Measurements from ENCODE around the gene NCAN. TPM values are rescaled to one million over a fixed set of nuclear protein-coding genes. Genes with fewer than 3 reads are reported as not detected.

The NCAN gene
- total RNA-seq, 1 donor from 2014 or later = not detected

- Histone ChIP-seq H3K27ac (no peak overlapping the region), H3K9me3 (no peaks in the 10 kb centered on the region), H3K36me3 (no peaks in the 10 kb centered on the region), H3K4me3 (no peak overlapping the region), H3K27me3 (peaks cover 53% of the 10 kb centered on the region), H3K4me1 (no peaks in the 10 kb centered on the region)
- TF ChIP-seq CTCF (IDR thresholded peaks at IDR 0.05) = no peak
- ATAC-seq = no peak
- intact Hi-C loops (cut with DNase I) = no loop called here
- DNase-seq = no peak
These were observed 44.6 kb downstream of the NCAN start for GRCh38 chr19:19256072-19256969.

GRCh38 chr19:19257137-19257536 is 45.4 kb downstream of the NCAN start:
- intact Hi-C loops (cut with DNase I) = no loop called here
- DNase-seq (no peak), ATAC-seq (no peak)
- Histone ChIP-seq H3K9me3 (no peaks in the 10 kb centered on the region), H3K27me3 (peaks cover 47% of the 10 kb centered on the region), H3K36me3 (no peaks in the 10 kb centered on the region), H3K27ac (no peak overlapping the region), H3K4me3 (no peak overlapping the region), H3K4me1 (no peaks in the 10 kb centered on the region)
- TF ChIP-seq CTCF (IDR thresholded peaks at IDR 0.05) = no peak

- H3K4me1 ChIP-seq = no peaks in the 10 kb centered on the region
- H3K27me3 ChIP-seq = peaks cover 48% of the 10 kb centered on the region
- no peak overlapping the region for H3K4me3 ChIP-seq
- no peak for TF ChIP-seq CTCF (IDR thresholded peaks at IDR 0.05)
- no peaks in the 10 kb centered on the region for H3K9me3 ChIP-seq
- ATAC-seq (no peak), DNase-seq (no peak)
- H3K36me3 ChIP-seq = no peaks in the 10 kb centered on the region
- intact Hi-C loops (cut with DNase I) = no loop called here
- H3K27ac ChIP-seq = no peak overlapping the region
These were observed 46.3 kb downstream of the NCAN start for GRCh38 chr19:19257836-19258588.

- Histone ChIP-seq H3K4me1 (no peaks in the 10 kb centered on the region), H3K36me3 (no peaks in the 10 kb centered on the region), H3K9me3 (no peaks in the 10 kb centered on the region), H3K27ac (no peak overlapping the region), H3K27me3 (peaks cover 44% of the 10 kb centered on the region), H3K4me3 (no peak overlapping the region)
- ATAC-seq (no peak), DNase-seq (no peak)
- intact Hi-C loops (cut with DNase I) = no loop called here
- no peak for TF ChIP-seq CTCF (IDR thresholded peaks at IDR 0.05)
These were observed 47.0 kb downstream of the NCAN start for GRCh38 chr19:19258589-19259338.

- intact Hi-C loops (cut with DNase I) = no loop called here
- H3K36me3 ChIP-seq = no peaks in the 10 kb centered on the region
- ATAC-seq (peak; percentile 52), DNase-seq (no peak)
- no peak for TF ChIP-seq CTCF (IDR thresholded peaks at IDR 0.05)
- no peaks in the 10 kb centered on the region for H3K4me1 ChIP-seq
- H3K9me3 ChIP-seq = no peaks in the 10 kb centered on the region
- H3K4me3 ChIP-seq = no peak overlapping the region
- H3K27ac ChIP-seq = no peak overlapping the region
- H3K27me3 ChIP-seq = peaks cover 42% of the 10 kb centered on the region
These were observed 48.0 kb downstream of the NCAN start for GRCh38 chr19:19259741-19260140.

All from upper lobe of right lung (tissue), 1 donor.